Muscle of arm (tissue), 12 donors: ENCODE data around the gene GLI3. TPM values are rescaled to one million over a fixed set of nuclear protein-coding genes. Genes with fewer than 3 reads are reported as not detected.

Experiments
- DNase-seq: peaks from one replicate; pipeline ENCODE4 v3.0.0-alpha.2; 2013
- polyA plus RNA-seq, 12 donors: library from polyadenylated mRNA; unstranded; fragments of 120-200 nt; gene quantifications; one replicate each; pipeline ENCODE4 v1.2.1, GENCODE V29; 2013; ENCODE audit not compliant: insufficient read length in 12 of 12

The GLI3 gene
- polyA plus RNA-seq, 12 donors: 12.1 to 39.9 (median 15.2) TPM; not detected in 1

- no peak for DNase-seq
These were observed 264.7 kb downstream of the GLI3 start for GRCh38 chr7:41972270-41972669.

GRCh38 chr7:41971640-41972187 lies 265.3 kb downstream of the GLI3 start:
- DNase-seq: no peak

GRCh38 chr7:41970941-41971340 lies 266.1 kb downstream of the GLI3 start:
- no peak for DNase-seq

DNA sequence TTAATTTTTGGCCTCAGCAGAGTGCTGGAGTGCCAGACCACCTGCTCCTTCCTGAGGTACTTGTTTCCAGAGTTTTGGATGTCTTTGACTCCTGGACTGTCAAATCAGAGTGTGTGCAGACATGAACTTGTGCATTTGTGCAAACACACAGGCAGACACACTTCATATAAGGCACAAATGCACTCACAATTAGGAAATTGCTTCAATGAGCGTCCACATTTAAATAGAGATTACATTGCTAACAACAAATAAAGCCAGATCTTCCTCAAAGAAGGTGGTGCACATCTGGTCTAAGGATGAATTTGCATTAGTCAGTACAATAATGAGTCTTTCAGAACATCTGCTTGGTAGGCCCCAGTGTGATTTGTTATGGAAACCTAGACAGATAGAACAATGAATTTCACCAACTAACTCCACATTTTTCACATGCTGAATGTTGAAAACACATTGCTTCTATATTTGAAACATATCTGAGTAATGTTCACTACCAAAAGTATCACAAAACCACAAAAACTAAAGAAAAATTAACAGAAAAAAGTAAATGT lies 267.4 kb downstream of the GLI3 start:
- no peak for DNase-seq

DNA sequence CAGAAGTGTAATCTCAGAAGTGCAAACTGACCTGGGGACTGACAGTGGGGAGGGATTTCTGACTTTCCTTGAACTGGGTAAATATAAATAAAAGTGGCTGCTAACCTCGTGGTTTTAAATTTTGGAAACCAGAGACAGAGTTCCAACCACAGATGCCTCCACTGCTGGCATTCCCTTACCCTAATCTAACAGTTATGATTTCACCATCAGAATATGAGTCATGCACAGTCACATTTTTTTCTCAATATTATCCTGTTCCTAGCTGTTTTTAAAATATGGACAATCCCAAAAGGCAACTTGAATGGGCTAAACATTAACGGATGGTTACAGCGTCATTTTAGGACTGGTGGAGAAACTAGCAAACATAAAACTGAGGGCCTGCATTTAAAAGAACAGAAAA lies 269.9 kb downstream of the GLI3 start:
- DNase-seq: no peak

GRCh38 chr7:41965951-41966505 lies 271.0 kb downstream of the GLI3 start:
- DNase-seq: no peak

DNA sequence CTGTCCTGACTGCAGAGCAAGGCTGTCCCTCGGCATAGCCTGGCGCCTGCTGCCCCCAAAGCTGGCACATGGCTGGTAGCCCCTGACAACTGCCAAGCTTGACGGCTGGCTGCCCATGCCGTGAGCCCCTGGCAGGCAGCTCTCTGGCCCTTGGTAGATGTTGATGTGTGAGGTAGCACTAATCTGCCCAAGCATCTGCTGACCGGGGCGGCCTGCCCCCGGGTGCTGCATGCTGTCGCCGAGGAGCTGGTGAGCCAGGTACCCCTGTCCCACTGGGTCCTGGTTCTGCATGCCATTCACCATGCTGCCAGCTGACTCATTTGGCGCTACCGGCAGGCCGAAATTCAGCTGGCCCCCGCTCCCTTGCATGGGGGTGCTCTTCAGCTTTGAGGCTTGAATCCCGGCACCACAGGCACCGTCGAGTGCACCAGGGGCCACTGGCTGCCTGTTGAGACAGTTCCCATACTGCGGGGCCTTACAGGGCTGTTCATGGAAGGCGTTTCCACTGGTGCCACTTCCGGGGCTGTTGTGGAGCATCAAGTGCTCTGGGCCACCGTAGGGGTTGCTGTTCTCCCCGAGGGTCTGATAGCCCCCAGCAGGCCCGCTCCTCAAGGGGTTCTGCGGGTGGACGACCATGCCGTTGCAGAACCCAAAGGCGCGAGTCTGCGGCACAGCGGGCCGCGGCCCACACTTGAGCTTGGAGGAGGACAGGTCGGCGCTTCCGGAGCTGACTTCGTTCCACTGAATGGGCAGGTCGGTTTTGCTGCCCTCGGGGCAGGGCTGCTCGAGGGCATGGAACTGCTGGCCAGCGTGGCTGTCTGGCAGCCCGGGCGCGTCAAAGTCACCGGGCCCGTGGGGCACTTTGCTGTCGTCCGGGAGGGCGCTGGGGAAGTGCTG lies 271.9 kb downstream of the GLI3 start:
- DNase-seq: no peak

GRCh38 chr7:41964183-41964753 lies 272.7 kb downstream of the GLI3 start:
- DNase-seq: no peak

- no peak for DNase-seq
These were observed 280.3 kb downstream of the GLI3 start for GRCh38 chr7:41956705-41957104.

- DNase-seq: peak; percentile 94
These were observed 280.9 kb downstream of the GLI3 start for GRCh38 chr7:41955893-41956675.

DNA sequence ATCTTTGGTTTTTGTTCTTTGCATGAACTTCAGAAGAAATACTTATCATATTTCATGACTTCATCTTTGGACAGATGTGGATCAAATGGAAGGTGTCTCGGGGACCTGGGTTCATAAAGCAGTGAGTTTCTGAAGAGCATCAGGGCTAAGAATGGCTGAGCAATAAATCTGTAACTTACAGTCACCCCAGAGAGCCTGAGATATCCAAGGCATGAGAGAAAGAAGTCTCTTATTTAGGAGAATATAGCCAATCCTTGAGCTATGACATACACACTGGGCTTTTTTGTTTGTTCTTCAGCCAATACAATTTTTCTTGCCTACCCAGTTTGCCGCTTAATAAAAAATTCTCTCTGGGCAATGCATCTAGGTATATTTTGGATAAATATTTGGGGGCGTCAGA lies 281.6 kb downstream of the GLI3 start:
- peak; percentile 55 for DNase-seq

- DNase-seq: peak; percentile 40
These were observed 282.0 kb downstream of the GLI3 start for GRCh38 chr7:41954976-41955375.

- no peak for DNase-seq
These were observed 288.5 kb downstream of the GLI3 start for GRCh38 chr7:41948503-41948902.

- peak; percentile 87 for DNase-seq
These were observed 293.9 kb downstream of the GLI3 start for GRCh38 chr7:41943094-41943577.

GRCh38 chr7:41942468-41943093 lies 294.4 kb downstream of the GLI3 start:
- DNase-seq: no peak

- DNase-seq: peak; percentile 83
These were observed 296.2 kb downstream of the GLI3 start for GRCh38 chr7:41940760-41941343.

DNA sequence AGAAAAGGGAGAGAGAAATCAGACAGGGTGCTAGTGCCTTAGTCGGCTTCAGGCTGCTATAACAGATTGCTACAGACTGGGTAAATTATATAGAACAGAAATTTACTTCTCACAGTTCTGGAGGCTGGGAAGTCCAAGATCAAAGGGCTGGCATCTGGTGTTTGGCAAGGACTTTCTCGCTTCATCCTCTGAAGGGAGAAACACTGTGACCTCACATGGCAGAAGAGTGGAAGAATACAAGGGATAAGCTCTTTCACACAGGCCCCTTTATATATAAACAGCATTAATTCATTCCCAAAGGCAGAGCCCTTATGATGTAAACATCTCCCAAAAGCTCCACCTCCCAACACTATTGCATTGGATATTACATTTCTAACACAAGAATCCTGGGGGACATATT lies 298.6 kb downstream of the GLI3 start:
- no peak for DNase-seq

- DNase-seq: no peak
These were observed 303.6 kb downstream of the GLI3 start for GRCh38 chr7:41933427-41933826.

- DNase-seq: no peak
These were observed 305.8 kb downstream of the GLI3 start for GRCh38 chr7:41931263-41931646.

- no peak for DNase-seq
These were observed 306.3 kb downstream of the GLI3 start for GRCh38 chr7:41930538-41931262.
